CD4-positive, alpha-beta T cell treated with Interleukin-4 for 1 hour (primary cell): ENCODE measurements around the gene ADGRD1.

ENCODE experiments used
- DNase-seq, 2 donors: peaks; one replicate each; pipeline ENCODE4 v3.0.0-alpha.2; 2020 to 2022

ADGRD1 gene

DNA sequence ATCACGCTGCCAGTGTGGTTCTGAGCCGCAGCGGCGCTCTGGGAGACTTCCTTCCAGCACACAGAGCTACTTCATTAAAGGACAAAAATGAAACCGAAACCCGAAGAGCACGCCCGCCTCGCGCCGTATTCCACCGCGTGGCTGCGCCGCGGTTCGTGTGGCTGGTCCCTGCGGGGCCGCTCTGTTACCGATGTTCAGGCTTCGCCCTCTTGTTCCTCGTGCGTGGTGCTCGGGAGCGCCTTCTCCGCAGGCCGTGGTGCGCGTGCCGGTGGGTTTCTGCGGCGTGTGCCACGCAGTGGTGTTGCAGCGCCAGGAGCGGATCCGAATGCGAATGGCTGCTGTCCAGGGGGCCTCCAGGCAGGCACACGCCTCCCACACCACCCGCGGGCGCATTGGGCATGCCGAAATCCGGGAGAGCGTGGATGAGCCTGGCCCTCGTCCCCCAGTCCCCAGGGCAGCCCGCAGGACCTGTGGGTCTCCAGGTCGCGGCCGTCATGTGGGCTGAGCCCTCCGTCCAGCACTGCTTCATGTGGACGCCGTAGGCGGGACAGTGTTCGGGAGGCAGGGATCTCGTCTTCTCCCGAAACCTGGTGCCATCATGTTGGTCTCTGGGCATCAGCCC, 91.2 kb downstream of the ADGRD1 start:
- no peak for DNase-seq

DNA sequence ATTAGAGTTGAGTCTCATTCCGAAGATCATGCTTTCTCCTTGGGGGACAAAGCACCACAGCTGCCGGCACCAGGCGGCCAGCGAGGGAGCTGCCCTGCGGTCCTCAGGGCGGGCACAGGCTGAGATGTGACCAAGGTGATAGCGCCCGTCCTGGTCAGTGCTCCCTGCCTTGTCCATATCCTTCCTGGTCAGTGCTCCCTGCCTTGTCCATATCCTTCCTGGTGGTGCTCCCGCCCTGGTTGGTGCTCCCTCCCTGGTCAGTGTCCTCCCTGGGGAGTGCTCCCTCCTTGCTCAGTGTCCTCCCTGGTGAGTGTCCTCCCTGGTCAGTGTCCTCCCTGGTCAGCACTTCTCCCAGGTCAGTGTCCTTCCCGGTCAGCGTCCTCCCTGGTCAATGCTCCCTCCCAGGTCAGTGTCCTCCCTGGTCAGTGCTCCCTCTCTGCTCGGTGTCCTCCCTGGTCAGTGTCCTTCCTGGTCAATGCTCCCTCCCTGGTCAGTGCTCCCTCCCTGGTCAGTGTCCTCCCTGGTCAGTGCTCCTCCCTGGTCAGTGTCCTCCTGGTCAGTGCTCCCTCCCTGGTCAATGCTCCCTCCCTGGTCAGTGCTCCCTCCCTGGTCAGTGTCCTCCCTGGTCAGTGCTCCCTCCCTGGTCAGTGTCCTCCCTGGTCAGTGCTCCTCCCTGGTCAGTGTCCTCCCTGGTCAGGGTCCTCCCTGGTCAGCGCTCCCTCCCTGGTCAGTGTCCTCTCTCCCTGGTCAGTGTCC, 92.2 kb downstream of the ADGRD1 start:
- DNase-seq, result no peak

- DNase-seq, result no peak
Measured at GRCh38 chr12:131046813-131047788, 93.4 kb downstream of the ADGRD1 start.

DNA sequence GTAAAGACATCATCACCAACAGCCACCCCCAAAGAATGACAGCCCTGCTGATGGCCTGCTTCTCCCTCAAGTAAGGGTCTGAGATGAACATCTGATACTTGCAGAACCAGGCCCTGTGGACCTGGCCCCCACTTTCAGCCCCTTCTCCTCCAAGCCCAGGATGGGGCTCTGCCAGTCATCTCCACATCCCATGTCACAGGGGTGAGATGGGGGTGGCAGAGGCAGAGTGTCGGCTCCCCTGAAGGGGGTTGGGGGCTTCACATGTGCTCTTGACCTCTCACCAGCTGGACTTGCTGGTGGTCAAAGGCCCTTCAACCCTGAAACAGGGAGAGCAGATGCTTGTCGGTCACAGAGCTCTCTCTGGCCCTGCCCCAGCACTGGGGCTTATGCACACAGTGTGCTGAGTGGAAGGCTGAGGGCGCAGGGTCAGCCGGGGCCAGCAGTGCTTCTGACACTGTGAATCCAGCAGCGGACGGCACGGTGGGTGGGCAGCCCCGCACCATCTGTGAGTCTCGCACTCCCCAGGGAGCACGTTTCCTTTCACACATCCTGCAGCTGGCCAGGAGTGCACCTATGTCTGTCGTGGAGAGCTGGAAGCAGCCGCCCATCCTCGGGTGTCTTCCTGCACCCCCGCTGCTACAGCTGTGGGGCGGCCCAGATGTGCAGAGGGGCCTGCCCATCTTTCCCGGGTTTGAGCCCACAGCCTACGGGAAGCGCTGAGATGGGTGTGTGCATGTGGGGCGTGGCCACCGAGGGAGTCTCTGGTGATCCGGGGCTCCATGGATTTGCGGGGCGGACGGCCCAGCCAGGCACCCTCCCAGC, 94.3 kb downstream of the ADGRD1 start:
- DNase-seq, result no peak

GRCh38 chr12:131048611-131048990, 94.9 kb downstream of the ADGRD1 start:
- no peak for DNase-seq

GRCh38 chr12:131049002-131049401, 95.3 kb downstream of the ADGRD1 start:
- no peak for DNase-seq

- DNase-seq, result no peak
Measured at GRCh38 chr12:131049549-131050339, 96.0 kb downstream of the ADGRD1 start.

DNA sequence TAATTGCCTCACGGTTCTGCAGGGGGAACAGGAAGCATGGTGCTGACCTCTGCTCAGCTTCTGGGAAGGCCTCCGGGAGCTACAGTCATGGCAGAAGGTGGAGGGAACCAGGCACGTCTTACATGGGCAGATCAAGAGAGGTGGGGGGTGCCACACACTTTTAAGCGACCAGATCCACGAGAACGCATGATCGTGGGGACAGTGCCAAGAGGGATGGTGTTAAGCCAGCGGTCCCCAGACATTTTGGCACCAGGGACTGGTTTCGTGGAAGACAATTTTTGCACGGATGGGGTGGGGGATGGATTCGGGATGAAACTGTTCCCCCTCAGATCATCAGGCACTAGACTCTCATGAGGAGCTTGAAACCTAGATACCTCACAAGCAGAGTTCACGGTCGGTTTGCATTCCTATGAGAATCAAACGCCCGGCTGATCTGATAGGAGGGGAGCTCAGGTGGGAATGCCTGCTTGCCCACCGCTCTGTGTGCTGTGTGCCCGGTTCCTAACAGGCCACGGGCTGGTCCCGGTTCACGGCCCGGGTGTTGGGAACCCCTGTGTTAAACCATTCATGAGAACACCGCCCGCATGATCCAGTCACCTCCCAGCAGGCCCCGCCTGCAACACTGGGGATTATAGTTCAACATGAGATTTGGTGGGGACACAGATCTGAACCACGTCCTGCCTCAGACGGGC, 96.9 kb downstream of the ADGRD1 start:
- DNase-seq, result no peak

GRCh38 chr12:131051155-131051473, 97.4 kb downstream of the ADGRD1 start:
- no peak for DNase-seq

DNA sequence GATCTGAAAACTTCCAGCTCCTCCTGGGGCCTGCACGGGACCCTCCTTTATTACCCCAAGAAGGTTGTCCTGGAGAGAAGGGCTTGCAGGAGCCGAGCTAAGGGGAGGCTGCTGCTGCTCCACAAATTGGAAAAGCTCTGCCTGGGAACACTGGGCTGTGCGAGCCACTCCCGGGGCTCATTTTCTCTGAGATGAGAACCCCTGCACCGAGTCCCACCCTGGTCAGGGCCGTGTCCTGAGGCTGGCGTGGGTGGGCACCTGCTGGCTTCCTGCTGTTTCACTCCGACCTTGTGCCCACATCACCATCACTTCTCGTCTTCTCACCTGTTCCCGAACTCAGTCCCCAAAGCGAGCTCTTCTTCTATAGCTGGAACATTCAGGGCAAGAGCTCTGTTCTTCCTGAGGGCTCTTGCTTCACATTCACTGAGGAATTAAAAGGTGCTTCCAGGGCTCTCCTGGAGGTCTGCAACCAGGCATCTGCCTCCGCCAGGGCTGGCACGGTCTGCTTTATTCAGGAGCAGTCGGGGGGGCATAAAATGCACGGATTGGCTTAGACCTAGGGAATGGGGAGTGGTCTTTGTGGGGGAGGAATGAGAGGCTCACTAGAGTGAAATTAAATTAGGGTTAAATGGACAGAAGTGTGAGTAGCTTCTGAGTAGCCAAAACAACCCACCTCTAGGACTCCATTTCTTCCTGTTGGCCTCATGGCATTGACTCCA, 98.5 kb downstream of the ADGRD1 start:
- no peak for DNase-seq

- no peak for DNase-seq
Measured at GRCh38 chr12:131052929-131053328, 99.2 kb downstream of the ADGRD1 start.

GRCh38 chr12:131053567-131053966, 99.9 kb downstream of the ADGRD1 start:
- no peak for DNase-seq

DNA sequence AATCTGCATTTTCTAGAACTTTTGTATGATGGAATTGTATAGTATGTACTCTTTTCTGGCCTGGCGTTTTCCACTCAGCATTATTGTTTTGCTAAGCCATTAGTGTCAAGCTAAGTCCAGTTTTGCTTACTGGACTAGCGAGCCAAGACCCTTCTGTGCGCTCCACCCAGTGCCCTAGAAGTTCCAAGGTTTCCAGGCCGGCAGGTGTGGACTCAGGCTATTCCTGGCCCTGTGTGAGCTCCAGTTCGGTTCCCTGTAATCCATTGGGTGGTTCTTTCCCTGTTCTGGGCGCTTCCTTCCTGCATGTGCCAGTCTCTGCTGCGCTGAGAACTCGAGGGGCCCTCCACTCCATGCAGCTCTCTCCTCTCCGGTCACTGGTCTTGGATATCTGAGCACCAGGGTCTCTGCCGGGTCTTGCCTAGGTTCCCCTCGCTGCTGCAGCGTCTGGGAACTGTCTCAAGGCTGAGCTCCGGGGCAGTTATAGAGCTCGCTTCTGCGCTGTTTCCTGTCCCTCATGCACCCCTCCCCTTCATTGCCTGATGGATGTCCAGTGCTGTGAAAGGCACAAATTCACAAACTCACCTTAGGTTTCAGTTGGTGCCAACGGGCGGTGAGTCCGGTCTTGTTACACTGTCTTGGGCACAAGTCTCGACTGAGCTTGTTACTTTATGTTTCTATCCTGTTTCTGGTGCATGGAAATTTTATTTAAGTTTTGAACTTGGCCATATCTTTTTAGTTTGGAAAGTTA, 100.8 kb downstream of the ADGRD1 start:
- no peak for DNase-seq

DNA sequence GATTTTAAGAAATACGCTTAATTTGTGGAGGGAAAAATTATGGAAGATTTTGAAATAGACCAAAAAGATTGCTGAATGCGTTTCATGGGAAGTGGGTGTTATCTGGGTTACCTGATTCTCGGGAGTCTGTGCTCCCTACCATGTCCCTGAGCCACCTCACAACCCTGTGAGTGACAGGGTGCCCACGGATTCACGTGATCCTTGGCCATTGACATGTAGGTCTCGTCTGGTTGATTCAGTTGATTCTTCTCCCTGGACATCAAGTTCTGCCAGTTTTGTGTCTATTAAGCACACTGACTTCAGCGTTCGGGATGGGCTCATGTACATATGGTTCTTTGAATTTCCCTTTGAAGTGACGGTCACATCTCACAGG, 101.4 kb downstream of the ADGRD1 start:
- no peak for DNase-seq

GRCh38 chr12:131055596-131056233, 102.0 kb downstream of the ADGRD1 start:
- DNase-seq, result no peak

GRCh38 chr12:131056626-131057025, 102.9 kb downstream of the ADGRD1 start:
- no peak for DNase-seq

- DNase-seq, result peak in 1 of 2 donors; percentile 10
Measured at GRCh38 chr12:131057211-131057721, 103.6 kb downstream of the ADGRD1 start.

GRCh38 chr12:131057722-131058515, 104.2 kb downstream of the ADGRD1 start:
- DNase-seq, result no peak
